GM18861 (cell line): ENCODE results near the gene MCAM.

ENCODE experiments used
- ATAC-seq: cut with Tn5 transposase; IDR thresholded peaks from one replicate; pipeline ENCODE4 v1.9.1; 2021; ENCODE audit not compliant: unreplicated experiment

MCAM gene

GRCh38 chr11:119309953-119310681 lies 6.8 kb downstream of the MCAM start:
- no peak for ATAC-seq

- no peak for ATAC-seq
Measured at GRCh38 chr11:119309411-119309810, 7.5 kb downstream of the MCAM start.

DNA sequence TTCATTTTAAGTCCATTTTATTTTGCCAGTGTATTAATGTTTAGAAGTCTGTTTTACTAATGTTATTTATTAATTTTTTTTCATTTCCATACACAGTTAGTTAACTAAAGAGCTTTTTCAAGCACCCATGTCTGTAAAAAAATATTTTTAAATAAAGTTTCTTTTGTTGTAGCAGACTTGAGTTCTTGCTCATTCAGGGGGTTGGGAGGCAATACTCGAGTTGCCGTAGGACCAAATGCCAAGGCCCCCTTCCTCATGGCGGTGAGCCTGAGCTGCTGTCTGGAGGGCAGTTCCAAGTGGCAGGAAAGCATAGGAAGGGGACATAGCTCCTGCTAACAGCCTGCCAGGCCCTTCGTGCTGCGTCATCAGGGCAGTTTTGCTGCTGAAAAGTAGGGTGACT lies 9.0 kb downstream of the MCAM start:
- ATAC-seq: no peak

DNA sequence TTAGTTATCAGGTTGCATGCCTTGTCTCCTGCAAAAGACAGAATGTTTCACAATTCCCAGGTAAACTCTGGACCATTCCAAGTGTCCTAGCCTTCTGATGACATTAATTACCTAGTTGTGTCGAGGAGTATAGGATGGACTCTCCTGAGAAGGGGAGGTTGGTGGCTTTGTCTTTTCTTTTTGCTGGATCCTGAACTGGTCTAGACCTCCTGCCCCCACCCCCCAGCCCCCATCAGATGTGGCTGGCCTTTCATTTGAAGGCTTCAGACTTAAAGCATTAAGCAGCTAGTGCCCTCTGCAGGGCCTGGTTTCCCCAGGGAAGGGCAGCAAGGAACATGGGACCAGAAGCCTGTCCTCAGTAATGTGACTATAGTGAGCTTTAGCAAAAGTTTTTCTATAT lies 9.7 kb downstream of the MCAM start:
- no peak for ATAC-seq

- no peak for ATAC-seq
Measured at GRCh38 chr11:119306373-119306890, 10.5 kb downstream of the MCAM start.

DNA sequence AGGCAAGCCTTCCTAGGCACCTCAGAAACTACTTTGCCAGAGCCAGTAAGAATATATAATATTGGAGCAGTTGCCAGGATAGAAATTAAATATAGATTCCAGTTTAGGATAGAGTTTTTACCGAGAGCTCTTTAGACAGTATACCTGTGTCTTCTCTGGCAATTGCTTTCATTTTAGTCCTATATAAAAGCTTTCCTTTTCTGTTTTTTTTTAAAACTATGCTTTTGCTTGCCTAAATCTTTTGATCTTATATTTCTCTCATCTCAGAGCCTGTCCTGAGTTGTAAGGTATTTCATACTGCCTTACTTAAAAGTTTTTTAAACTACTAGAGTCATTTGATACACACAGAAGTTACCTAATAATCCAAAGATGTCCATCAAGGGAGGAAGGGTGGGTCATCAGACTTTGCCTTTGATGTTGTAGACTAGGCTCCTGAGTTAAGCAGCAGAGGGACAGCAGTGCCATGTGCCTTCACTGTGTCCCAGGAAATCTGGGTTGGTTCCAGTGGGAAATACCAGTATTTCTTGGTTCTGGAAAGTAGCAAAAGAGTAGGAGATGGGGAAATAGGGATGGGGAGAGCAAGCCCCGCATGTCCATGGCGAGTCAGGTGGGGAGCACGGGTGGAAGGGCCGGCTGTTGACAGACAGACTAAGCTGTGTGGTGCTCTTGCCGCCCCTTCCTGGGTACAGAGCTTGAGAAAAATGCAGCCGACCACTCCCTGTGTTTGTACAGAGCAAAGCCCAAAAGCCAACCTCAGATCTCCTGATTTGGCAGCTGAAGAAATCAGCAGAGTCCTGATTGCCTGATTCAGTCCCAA lies 11.2 kb downstream of the MCAM start:
- ATAC-seq: no peak

DNA sequence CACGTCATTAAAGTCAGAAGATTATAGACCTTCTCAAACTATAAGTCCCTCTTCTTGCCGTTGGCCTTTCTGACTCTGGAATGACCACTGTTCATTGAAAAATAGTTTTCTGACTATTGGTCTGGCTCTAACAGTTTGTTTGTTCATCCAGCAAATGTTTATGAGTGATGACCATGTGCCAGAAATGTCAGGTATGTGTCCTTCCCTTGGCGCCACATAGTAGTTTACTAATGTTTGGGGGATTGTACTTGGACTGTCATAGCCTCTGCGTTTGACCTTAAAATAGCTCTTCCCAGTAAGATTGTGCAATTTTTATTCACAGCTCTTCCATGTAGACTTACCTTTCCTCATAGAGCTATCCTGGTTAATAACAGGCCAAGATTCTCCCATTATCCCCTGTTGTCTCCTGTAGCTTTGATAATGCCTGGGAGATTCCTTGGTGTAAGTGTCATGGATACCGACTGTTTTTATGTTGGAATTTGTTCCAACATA lies 13.7 kb downstream of the MCAM start:
- no peak for ATAC-seq

GRCh38 chr11:119300198-119300964 lies 16.5 kb downstream of the MCAM start:
- ATAC-seq: no peak

GRCh38 chr11:119299416-119299815 lies 17.5 kb downstream of the MCAM start:
- no peak for ATAC-seq

- ATAC-seq: no peak
Measured at GRCh38 chr11:119298726-119299125, 18.2 kb downstream of the MCAM start.

DNA sequence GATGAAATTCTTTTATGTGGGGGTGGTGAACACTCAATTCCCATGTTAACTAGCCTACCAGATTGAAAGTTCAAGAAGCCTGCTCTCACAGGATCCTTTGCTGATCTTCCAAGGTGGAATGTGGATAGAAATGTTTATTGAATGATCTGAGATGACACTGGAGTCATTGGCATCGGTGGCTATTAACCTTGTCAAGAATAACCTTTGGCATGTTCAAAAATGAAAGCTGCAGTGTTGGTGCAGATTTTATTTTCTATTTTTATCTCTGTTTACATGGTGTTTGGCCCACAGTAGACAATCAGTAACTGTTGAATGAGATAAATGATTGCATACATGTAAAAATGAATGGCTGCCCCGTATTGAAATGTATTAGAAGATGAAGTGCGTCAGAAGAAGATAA lies 19.0 kb downstream of the MCAM start:
- no peak for ATAC-seq

- ATAC-seq: no peak
Measured at GRCh38 chr11:119295178-119295577, 21.8 kb downstream of the MCAM start.

GRCh38 chr11:119293461-119293860 lies 23.5 kb downstream of the MCAM start:
- ATAC-seq: no peak

- ATAC-seq: no peak
Measured at GRCh38 chr11:119290894-119291497, 25.9 kb downstream of the MCAM start.

DNA sequence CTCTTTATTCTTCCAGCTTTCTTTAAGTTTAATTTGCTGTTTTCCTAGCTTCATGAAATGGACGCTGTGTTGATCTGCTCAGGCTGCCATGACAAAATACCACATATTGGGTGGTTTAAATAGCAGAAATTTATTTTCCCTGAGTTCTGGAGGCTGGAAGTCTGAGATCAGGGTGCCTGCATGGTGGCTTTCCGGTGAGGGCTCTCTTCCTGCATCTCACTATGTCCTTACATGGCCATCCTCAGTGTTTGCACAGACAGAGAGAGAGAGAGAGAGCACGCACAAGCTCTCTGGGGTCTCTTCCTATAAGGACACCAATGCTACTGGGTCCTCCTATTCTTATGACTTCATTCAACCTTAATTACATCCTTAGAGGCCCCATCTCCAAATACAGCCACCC lies 28.7 kb downstream of the MCAM start:
- ATAC-seq: no peak

DNA sequence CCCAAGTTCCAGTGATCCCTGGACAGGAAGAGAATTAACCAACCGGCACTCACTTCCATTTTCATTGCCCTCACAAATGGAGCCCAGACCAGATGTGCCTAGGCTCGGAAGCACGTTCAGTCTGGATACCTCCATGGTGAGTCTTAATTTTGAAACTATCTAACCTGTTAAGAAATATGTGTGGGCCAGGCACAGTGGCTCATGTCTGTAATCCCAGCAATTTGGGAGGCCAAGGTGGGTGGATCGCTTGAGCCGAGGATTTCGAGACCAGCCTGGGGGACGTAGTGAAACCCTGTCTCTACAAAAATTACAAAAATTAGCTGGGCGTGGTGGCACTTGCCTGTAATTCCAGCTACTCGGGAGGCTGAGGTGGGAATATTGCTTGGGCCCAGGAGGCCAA lies 31.5 kb downstream of the MCAM start:
- ATAC-seq: no peak

DNA sequence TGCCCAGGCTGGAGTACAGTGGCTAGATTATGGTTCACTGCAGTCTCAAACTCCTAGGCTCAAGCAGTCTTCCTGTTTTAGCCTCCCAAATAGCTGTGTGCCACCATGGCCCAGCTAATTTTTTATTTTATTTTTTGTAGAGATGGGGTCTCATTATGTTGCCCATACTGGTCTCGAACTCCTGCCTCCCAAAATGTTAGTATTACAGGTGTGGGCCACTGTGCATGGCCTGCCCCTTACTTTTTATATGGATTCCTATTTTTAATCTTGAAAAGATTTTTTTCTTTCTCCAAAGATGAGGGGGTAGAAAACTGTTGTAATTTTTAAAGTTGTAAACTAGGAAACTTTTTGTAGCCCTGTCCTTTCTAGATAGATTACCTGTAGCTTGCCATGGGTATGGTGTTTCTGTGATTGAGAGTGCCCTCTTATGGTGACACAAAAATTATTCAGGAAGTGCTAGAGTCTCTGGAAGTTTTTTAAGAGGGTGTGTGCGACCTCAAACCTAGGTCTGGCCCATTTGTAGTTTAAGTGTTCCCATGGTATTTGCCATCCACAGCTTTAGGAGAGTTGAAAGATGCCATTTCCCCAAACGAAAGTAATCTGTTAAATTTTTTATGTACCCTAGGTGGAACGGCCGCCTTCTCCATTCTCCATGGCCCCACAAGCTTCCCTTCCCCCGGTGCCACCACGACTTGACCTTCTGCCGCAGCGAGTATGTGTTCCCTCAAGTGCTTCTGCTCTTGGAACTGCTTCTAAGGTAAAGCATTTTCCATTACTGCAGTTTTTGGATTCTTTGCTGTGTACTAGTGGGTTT lies 32.4 kb downstream of the MCAM start:
- ATAC-seq: no peak

- no peak for ATAC-seq
Measured at GRCh38 chr11:119282495-119282894, 34.4 kb downstream of the MCAM start.

GRCh38 chr11:119277660-119278059 lies 39.3 kb downstream of the MCAM start:
- no peak for ATAC-seq

DNA sequence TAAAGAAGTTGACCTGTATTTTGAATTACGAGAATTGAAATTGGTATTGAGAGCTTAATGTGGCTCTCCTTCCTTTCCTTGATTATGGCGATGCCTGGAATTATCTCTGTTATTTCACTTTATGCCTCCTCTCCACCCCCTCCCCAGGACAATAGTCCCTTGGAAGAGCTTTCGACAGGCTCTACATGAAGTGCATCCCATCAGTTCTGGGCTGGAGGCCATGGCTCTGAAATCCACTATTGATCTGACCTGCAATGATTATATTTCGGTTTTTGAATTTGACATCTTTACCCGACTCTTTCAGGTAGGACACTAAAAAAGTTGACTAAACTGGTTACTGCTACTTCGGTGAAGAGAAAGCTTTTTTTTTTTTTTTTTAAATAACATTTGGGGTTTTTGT lies 43.2 kb downstream of the MCAM start:
- no peak for ATAC-seq
